ENCODE results near the gene TFRC.
"Not testable (repeated sequence)": the region's sequence is repeated elsewhere in the genome, so short reads cannot be mapped to it uniquely, and the experiment has no call there.

Gene TFRC

GRCh38 chr3:196002721-196003120 lies 79.2 kb downstream of the TFRC start:
- DNase-seq: not testable (repeated sequence)

GRCh38 chr3:196001240-196001639 lies 80.7 kb downstream of the TFRC start:
- DNase-seq: not testable (repeated sequence)

GRCh38 chr3:196000360-196000950 lies 81.4 kb downstream of the TFRC start:
- not testable (repeated sequence) for DNase-seq

- no peak for DNase-seq
Measured at GRCh38 chr3:195999896-196000295, 82.0 kb downstream of the TFRC start.

All from NCI-H510A treated with DMSO at 0.1 percent for 48 hours (cell line).